ENCODE results near the gene BCAP31.
"Not testable (repeated sequence)": the region's sequence is repeated elsewhere in the genome, so short reads cannot be mapped to it uniquely, and the experiment has no call there.

DNA sequence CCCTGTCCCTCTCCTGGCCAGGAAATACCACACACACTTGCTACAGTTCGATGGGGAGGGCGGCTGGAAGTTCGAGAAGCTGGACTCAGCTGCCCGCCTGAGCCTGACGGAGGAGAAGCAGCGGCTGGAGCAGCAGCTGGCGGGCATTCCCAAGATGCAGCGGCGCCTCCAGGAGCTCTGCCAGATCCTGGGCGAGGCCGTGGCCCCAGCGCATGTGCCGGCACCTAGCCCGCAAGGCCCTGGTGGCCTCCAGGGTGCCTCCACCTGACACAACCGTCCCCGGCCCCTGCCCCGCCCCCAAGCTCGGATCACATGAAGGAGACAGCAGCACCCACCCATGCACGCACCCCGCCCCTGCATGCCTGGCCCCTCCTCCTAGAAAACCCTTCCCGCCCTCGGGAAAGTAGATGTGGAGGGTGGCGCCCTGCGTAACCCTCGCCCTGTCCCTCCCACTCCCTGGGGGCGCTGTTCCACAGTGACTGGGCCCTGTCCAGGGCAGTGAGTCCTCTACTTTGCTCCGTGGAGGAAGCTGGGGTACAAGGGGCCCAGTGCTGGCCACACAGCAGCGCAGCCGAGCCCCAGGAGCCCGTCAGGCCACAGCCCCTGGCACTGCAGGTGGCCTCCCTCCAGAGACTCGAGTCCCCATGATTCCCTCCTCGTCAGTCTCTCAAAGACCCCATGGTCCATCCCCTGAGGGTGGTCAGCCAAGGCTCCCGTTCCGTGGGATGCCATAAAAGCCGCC lies 19.5 kb upstream of the BCAP31 start:
- TF ChIP-seq, protein P1, sequence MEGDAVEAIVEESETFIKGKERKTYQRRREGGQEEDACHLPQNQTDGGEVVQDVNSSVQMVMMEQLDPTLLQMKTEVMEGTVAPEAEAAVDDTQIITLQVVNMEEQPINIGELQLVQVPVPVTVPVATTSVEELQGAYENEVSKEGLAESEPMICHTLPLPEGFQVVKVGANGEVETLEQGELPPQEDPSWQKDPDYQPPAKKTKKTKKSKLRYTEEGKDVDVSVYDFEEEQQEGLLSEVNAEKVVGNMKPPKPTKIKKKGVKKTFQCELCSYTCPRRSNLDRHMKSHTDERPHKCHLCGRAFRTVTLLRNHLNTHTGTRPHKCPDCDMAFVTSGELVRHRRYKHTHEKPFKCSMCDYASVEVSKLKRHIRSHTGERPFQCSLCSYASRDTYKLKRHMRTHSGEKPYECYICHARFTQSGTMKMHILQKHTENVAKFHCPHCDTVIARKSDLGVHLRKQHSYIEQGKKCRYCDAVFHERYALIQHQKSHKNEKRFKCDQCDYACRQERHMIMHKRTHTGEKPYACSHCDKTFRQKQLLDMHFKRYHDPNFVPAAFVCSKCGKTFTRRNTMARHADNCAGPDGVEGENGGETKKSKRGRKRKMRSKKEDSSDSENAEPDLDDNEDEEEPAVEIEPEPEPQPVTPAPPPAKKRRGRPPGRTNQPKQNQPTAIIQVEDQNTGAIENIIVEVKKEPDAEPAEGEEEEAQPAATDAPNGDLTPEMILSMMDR (IDR thresholded peaks at IDR 0.05) = not testable (repeated sequence)
- TF ChIP-seq POLR2A (IDR thresholded peaks at IDR 0.05) = not testable (repeated sequence)
